Measurements from ENCODE around the gene ZNF280C.

DNA sequence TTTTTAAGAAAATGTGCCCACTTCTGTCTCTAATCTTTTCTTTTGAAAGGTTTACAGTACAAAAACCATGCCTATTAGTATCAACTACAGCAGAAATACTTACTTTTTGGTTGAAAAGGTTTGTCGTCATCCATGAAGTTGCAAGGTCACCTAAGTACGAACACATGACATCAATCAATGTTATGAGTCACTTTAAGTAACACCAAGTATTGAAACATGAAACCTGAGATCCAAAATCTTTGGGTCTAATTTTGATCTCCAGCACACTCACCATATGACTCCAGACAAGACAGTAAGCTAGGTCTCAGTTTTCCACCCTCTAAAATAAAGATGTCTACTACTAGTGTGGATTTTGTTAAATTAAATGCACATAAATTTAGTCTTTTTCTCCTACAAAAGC is 8.4 kb downstream of the ZNF280C start:
- no peak for TF ChIP-seq POLR2AphosphoS5 (IDR thresholded peaks at IDR 0.05; ENCODE audit: borderline replicate concordance, low read depth, low read length)
- no peak for TF ChIP-seq EZH2 (IDR thresholded peaks at IDR 0.05)
- TF ChIP-seq FOXP2 (optimal IDR thresholded peaks at IDR 0.05; ENCODE audit: control extremely low read depth, extremely low read length, insufficient read depth), result no peak

Measured in SK-N-MC (cell line).